OCI-LY3 (cell line): Measurements from ENCODE around the gene DNAJC6.

ENCODE experiments used
- H2AFZ ChIP-seq: fragments of 200-600, 300-600 bp; shearing (Covaris generic); 2 replicates; pipeline ENCODE4 v1.6.0; 2014; ENCODE audit warnings: antibody characterized with exemption, low read depth, low read length
- H3K27ac ChIP-seq: fragments of 200-600, 300-600 bp; sonication (generic); 2 replicates; pipeline ENCODE4 v1.5.1; 2014; ENCODE audit warnings: mild to moderate bottlenecking, low read length, moderate library complexity, mixed read lengths
- H3K27me3 ChIP-seq: fragments of 200-600, 300-600 bp; sonication (generic); 2 replicates; pipeline ENCODE4 v1.6.1; 2014; ENCODE audit warnings: low read depth, low read length, mixed read lengths
- H3K36me3 ChIP-seq: fragments of 200-600, 300-600 bp; sonication (generic); replicated peaks from 2 replicates; pipeline ENCODE3; 2014; ENCODE audit warnings: low read depth, low read length, mixed read lengths
- H3K4me1 ChIP-seq: fragments of 300-600, 200-600 bp; sonication (generic); 2 replicates; pipeline ENCODE4 v1.6.1; 2014; ENCODE audit warnings: low read length, mixed read lengths
- H3K4me2 ChIP-seq: fragments of 200-600, 300-600 bp; sonication (generic); 2 replicates; pipeline ENCODE4 v1.6.1; 2014; ENCODE audit warnings: low read length, mixed read lengths
- H3K4me3 ChIP-seq: fragments of 300-600, 200-600 bp; sonication (generic); 2 replicates; pipeline ENCODE4 v1.5.1; 2014; ENCODE audit warnings: antibody characterized with exemption, mild to moderate bottlenecking, low read length, moderate library complexity
- H3K79me2 ChIP-seq: fragments of 300-600, 200-600 bp; shearing (Covaris generic); 2 replicates; pipeline ENCODE4 v1.6.1; 2014; ENCODE audit warnings: mild to moderate bottlenecking, low read length, mixed read lengths
- H3K9ac ChIP-seq: fragments of 300-600, 200-600 bp; shearing (Covaris generic); 2 replicates; pipeline ENCODE4 v1.6.0; 2014; ENCODE audit warnings: mild to moderate bottlenecking, low read length, moderate library complexity
- H3K9me3 ChIP-seq: fragments of 200-600, 300-600 bp; shearing (Covaris generic); 2 replicates; pipeline ENCODE4 v1.6.1; 2014; ENCODE audit warnings: low read length, mixed read lengths; ENCODE audit not compliant: insufficient read depth
- H4K20me1 ChIP-seq: fragments of 200-600, 300-600 bp; sonication (generic); 2 replicates; pipeline ENCODE4 v1.6.1; 2016; ENCODE audit warnings: low read length, mixed read lengths; ENCODE audit not compliant: insufficient read depth
- CTCF ChIP-seq: fragments of 200-600, 300-600 bp; sonication (generic); IDR thresholded peaks from 2 replicates; pipeline ENCODE4 v1.5.1; 2014; ENCODE audit warnings: antibody characterized with exemption, low read length, low read depth
- EZH2phosphoT487 ChIP-seq: fragments of 200-600 bp; shearing (Covaris generic); IDR thresholded peaks from 2 replicates; pipeline ENCODE4 v1.6.1; 2018; ENCODE audit warnings: antibody characterized with exemption, mixed run types, low read depth

Gene DNAJC6

GRCh38 chr1:65393347-65393746 is 84.0 kb downstream of the DNAJC6 start:
- TF ChIP-seq EZH2phosphoT487, result no peak
- no peak for TF ChIP-seq CTCF
- Histone ChIP-seq H3K79me2 (no peaks in the 10 kb centered on the region), H3K4me2 (peak overlapping the region; percentile 50)

GRCh38 chr1:65393928-65394327 is 84.6 kb downstream of the DNAJC6 start:
- H3K4me2 ChIP-seq, result peak overlapping the region; percentile 50

More at GRCh38 chr1:65393347-65393746, 84.0 kb downstream of the DNAJC6 start:
- Histone ChIP-seq H4K20me1 (no peaks in the 10 kb centered on the region), H3K9me3 (no peaks in the 10 kb centered on the region), H3K9ac (no peak overlapping the region), H3K27me3 (no peaks in the 10 kb centered on the region), H3K4me3 (no peak overlapping the region), H2AFZ (no peak overlapping the region), H3K4me1 (peaks cover 32% of the 10 kb centered on the region), H3K27ac (no peak overlapping the region), H3K36me3 (no peaks in the 10 kb centered on the region)

GRCh38 chr1:65395887-65396612 is 86.7 kb downstream of the DNAJC6 start:
- Histone ChIP-seq H3K36me3 (no peaks in the 10 kb centered on the region), H3K9ac (no peak overlapping the region), H3K4me2 (no peak overlapping the region), H4K20me1 (no peaks in the 10 kb centered on the region), H3K4me3 (no peak overlapping the region), H3K27ac (no peak overlapping the region), H3K27me3 (no peaks in the 10 kb centered on the region), H3K4me1 (peaks cover 23% of the 10 kb centered on the region), H2AFZ (no peak overlapping the region), H3K9me3 (no peaks in the 10 kb centered on the region), H3K79me2 (no peaks in the 10 kb centered on the region)
- no peak for TF ChIP-seq EZH2phosphoT487
- TF ChIP-seq CTCF, result no peak

More at GRCh38 chr1:65393928-65394327, 84.6 kb downstream of the DNAJC6 start:
- Histone ChIP-seq H4K20me1 (no peaks in the 10 kb centered on the region), H3K79me2 (no peaks in the 10 kb centered on the region), H3K27ac (no peak overlapping the region), H3K9me3 (no peaks in the 10 kb centered on the region), H3K9ac (no peak overlapping the region), H2AFZ (no peak overlapping the region), H3K4me3 (no peak overlapping the region), H3K27me3 (no peaks in the 10 kb centered on the region), H3K36me3 (no peaks in the 10 kb centered on the region), H3K4me1 (peaks cover 29% of the 10 kb centered on the region)
- TF ChIP-seq EZH2phosphoT487 (no peak), CTCF (no peak)

GRCh38 chr1:65398083-65398482 is 88.7 kb downstream of the DNAJC6 start:
- no peaks in the 10 kb centered on the region for H3K36me3 ChIP-seq
- H3K27me3 ChIP-seq, result no peaks in the 10 kb centered on the region
- no peaks in the 10 kb centered on the region for H3K9me3 ChIP-seq
- no peak overlapping the region for H3K4me2 ChIP-seq
- no peaks in the 10 kb centered on the region for H3K79me2 ChIP-seq
- H3K27ac ChIP-seq, result no peak overlapping the region
- H3K4me1 ChIP-seq, result peaks cover 20% of the 10 kb centered on the region
- H4K20me1 ChIP-seq, result no peaks in the 10 kb centered on the region
- no peak overlapping the region for H2AFZ ChIP-seq
- no peak overlapping the region for H3K9ac ChIP-seq
- no peak for TF ChIP-seq EZH2phosphoT487
- no peak for TF ChIP-seq CTCF
- no peak overlapping the region for H3K4me3 ChIP-seq
